Endothelial cell of umbilical vein (primary cell): ENCODE data around the gene SLC49A4. TPM values are rescaled to one million over a fixed set of nuclear protein-coding genes. Genes with fewer than 3 reads are reported as not detected.

Source experiments
- BruUV-seq: library from RNA; stranded (reverse); fragments of 400-500 nt; replicated peaks from 2 replicates; lab custom pipeline; 2021; lab: Mats Ljungman, UMichigan
- CTCF ChIA-PET: fragments of 300-600, 350-600 bp; sonication (Branson Sonifier 250); formaldehyde crosslinking; loops from one replicate; lab custom pipeline; 2021; ENCODE audit warnings: antibody characterized with exemption, inconsistent platforms; lab: Charles Lee
- POLR2A ChIA-PET: fragments of 300-600, 350-600 bp; sonication (Branson Sonifier 250); formaldehyde crosslinking; loops from one replicate; lab custom pipeline; 2021; ENCODE audit warnings: antibody characterized with exemption, inconsistent platforms; lab: Charles Lee
- DNase-seq: peaks from one replicate; pipeline ENCODE4 v3.0.0-alpha.2; 2011; ENCODE audit warnings: low read depth, low spot score
- FAIRE-seq: peaks from 2 replicates; lab custom pipeline; 2011; peaks lifted over from hg19 to GRCh38; lab: Jason Lieb, UNC
- H2AFZ ChIP-seq: 2 replicates; pipeline ENCODE4 v1.6.0; 2012; ENCODE audit warnings: low read depth, low read length, control low read depth, inconsistent platforms
- H3K27ac ChIP-seq: 2 replicates; pipeline ENCODE4 v1.5.1; 2011; ENCODE audit warnings: low read depth, mild to moderate bottlenecking, control low read depth, low read length, moderate library complexity; ENCODE audit not compliant: insufficient read depth
- H3K27me3 ChIP-seq, 2 experiments: 2 replicates each; pipeline versions ENCODE4 v1.6.0 to v1.6.1; 2011; ENCODE audit warnings: low read length in 2 of 2, mixed read lengths in 1 of 2; ENCODE audit not compliant: control insufficient read depth in 2 of 2, insufficient read depth in 2 of 2
- H3K36me3 ChIP-seq, 2 experiments: 2 replicates in 1 of 2; 3 replicates in 1 of 2; pipeline ENCODE4 v1.5.1; 2011; ENCODE audit warnings: low read length in 2 of 2, mild to moderate bottlenecking in 1 of 2, moderate library complexity in 1 of 2; ENCODE audit not compliant: control insufficient read depth in 2 of 2, insufficient read depth in 2 of 2; ENCODE audit errors: extremely low read depth in 1 of 2
- H3K4me1 ChIP-seq: 3 replicates; pipeline ENCODE4 v1.5.1; 2011; ENCODE audit warnings: mild to moderate bottlenecking, low read length; ENCODE audit not compliant: control insufficient read depth, insufficient read depth; ENCODE audit errors: extremely low read depth
- H3K4me2 ChIP-seq: 2 replicates; pipeline ENCODE4 v1.6.1; 2011; ENCODE audit warnings: low read length, control low read depth, mixed read lengths; ENCODE audit not compliant: insufficient read depth
- H3K4me3 ChIP-seq, 3 experiments: fragments of 200-600 bp in 1 of 3; sonication (generic), shearing (Covaris generic) in 1 of 3; replicated peaks in 1 of 3; 2 replicates each; pipeline ENCODE4 v1.5.1; 2011 to 2016; ENCODE audit warnings: control low read depth in 3 of 3, low read length in 3 of 3, mild to moderate bottlenecking in 2 of 3, inconsistent platforms in 1 of 3, low read depth in 1 of 3, moderate library complexity in 1 of 3; ENCODE audit not compliant: insufficient read depth in 1 of 3
- H3K79me2 ChIP-seq: 2 replicates; pipeline ENCODE4 v1.6.0; 2012; ENCODE audit warnings: low read length, inconsistent platforms; ENCODE audit not compliant: control insufficient read depth, insufficient read depth
- H3K9ac ChIP-seq: replicated peaks from 2 replicates; pipeline ENCODE3; 2011; ENCODE audit warnings: low read length, control low read depth; ENCODE audit not compliant: insufficient read depth; ENCODE audit errors: extremely low read depth
- H3K9me1 ChIP-seq: replicated peaks from 3 replicates; pipeline ENCODE4 v1.6.0; 2011; ENCODE audit warnings: mild to moderate bottlenecking, low read length; ENCODE audit not compliant: control insufficient read depth, insufficient read depth; ENCODE audit errors: extremely low read depth
- H3K9me3 ChIP-seq: replicated peaks from 2 replicates; pipeline ENCODE4 v1.5.1; 2012; ENCODE audit warnings: low read length, inconsistent platforms; ENCODE audit not compliant: control insufficient read depth, insufficient read depth
- H4K20me1 ChIP-seq: replicated peaks from 2 replicates; pipeline ENCODE3; 2011; ENCODE audit warnings: mild to moderate bottlenecking, low read length; ENCODE audit not compliant: control insufficient read depth, insufficient read depth; ENCODE audit errors: extremely low read depth
- CTCF ChIP-seq, 2 donors: IDR thresholded peaks; 1 replicate in 1 of 2; 2 replicates in 1 of 2; pipeline ENCODE4 v1.5.1; 2011; ENCODE audit warnings: low read length in 2 of 2, mild to moderate bottlenecking in 2 of 2, moderate library complexity in 2 of 2, control low read depth in 1 of 2, inconsistent platforms in 1 of 2, low read depth in 1 of 2; ENCODE audit not compliant: insufficient read depth in 1 of 2; ENCODE audit errors: extremely low read depth in 1 of 2
- EZH2 ChIP-seq: IDR thresholded peaks from 2 replicates; pipeline ENCODE4 v1.6.1; 2012; ENCODE audit warnings: borderline replicate concordance, low read depth, mild to moderate bottlenecking, moderate library complexity, low read length, inconsistent platforms; ENCODE audit not compliant: severe bottlenecking
- FOS ChIP-seq: IDR thresholded peaks from 2 replicates; pipeline ENCODE4 v1.6.1; 2011; ENCODE audit warnings: mild to moderate bottlenecking, low read length, moderate library complexity, borderline replicate concordance; ENCODE audit not compliant: insufficient read depth
- GATA2 ChIP-seq: IDR thresholded peaks from 2 replicates; pipeline ENCODE4 v1.7.0; 2011; ENCODE audit warnings: low read depth, mild to moderate bottlenecking, moderate library complexity, mixed read lengths, low read length; ENCODE audit not compliant: insufficient read length, insufficient read depth
- JUN ChIP-seq: IDR thresholded peaks from 2 replicates; pipeline ENCODE4 v1.6.1; 2011; ENCODE audit warnings: borderline replicate concordance, low read depth; ENCODE audit not compliant: insufficient read length, insufficient read depth
- MAX ChIP-seq: IDR thresholded peaks from 2 replicates; pipeline ENCODE4 v1.6.1; 2011; ENCODE audit not compliant: insufficient read depth, insufficient read length
- MYC ChIP-seq: IDR thresholded peaks from one replicate; pipeline ENCODE4 v1.6.1; 2011; ENCODE audit warnings: mild to moderate bottlenecking, low read depth, low read length
- POLR2A ChIP-seq: IDR thresholded peaks from 2 replicates; pipeline ENCODE4 v1.6.1; 2012; ENCODE audit warnings: low read depth, mild to moderate bottlenecking, control low read depth, low read length
- POLR2AphosphoS5 ChIP-seq: IDR thresholded peaks from 2 replicates; pipeline ENCODE4 v1.6.1; 2012; ENCODE audit warnings: low read depth, mild to moderate bottlenecking, control low read depth, low read length, moderate library complexity; ENCODE audit not compliant: insufficient read depth
- dilution Hi-C: fragments of 300-500 bp; cut with MboI; formaldehyde crosslinking; loops from one replicate; pipeline ENCODE4 v1.15.0; 2019; ENCODE audit warnings: low sequenced_read_pairs; ENCODE audit not compliant: extremely low pct_ligation_motif_present
- intact Hi-C: fragments of 100-400 bp; cut with micrococcal nuclease; formaldehyde crosslinking; loops from one replicate; pipeline ENCODE4 v1.10.0; 2022
- polyA plus RNA-seq, 4 experiments: library from polyadenylated mRNA; depleted of rRNA in 3 of 4; stranded (reverse) in 3 of 4; unstranded in 1 of 4; fragments of >200 nt; gene quantifications; 2 replicates each; pipeline versions ENCODE4 v1.2.1 to v1.2.3, GENCODE V29; 2011 to 2012; ENCODE audit warnings: missing spikeins in 1 of 4
- total RNA-seq: library from RNA; stranded (reverse); gene quantifications from 2 replicates; pipeline ENCODE4 v1.2.3, GENCODE V29; 2021

The SLC49A4 gene
- total and polyA plus RNA-seq, 2 donors (not counting 3 experiments of a cell fraction or from before 2014, with no cell fraction given), result 10.9 to 11.6 TPM

GRCh38 chr3:122774564-122774963 lies 20.3 kb upstream of the SLC49A4 start:
- no peaks in the 10 kb centered on the region for H3K36me3 ChIP-seq
- H3K27me3 ChIP-seq, result no peaks in the 10 kb centered on the region
- no peak overlapping the region for H3K4me3 ChIP-seq
- intact Hi-C loops (no loop called here), dilution Hi-C loops (no loop called here)
- no TSS peak for BruUV-seq
- H3K9me3 ChIP-seq, result no peaks in the 10 kb centered on the region
- peaks cover 4% of the 10 kb centered on the region for H3K4me1 ChIP-seq
- POLR2A ChIA-PET, result no interaction called here
- no peaks in the 10 kb centered on the region for H3K9me1 ChIP-seq
- H3K4me2 ChIP-seq, result no peak overlapping the region
- CTCF ChIA-PET, result interaction anchor here (2.3 kb wide), 1 partner anchor 20 kb away, joined by 7 read pairs; no protein-coding TSS in a partner anchor
- H3K79me2 ChIP-seq, result no peaks in the 10 kb centered on the region
- no peak for FAIRE-seq
- DNase-seq, result no peak
- H3K9ac ChIP-seq, result no peak overlapping the region
- H4K20me1 ChIP-seq, result no peaks in the 10 kb centered on the region
- TF ChIP-seq JUN, result no peak
- no peak for TF ChIP-seq EZH2
- no peak for TF ChIP-seq MAX
- TF ChIP-seq GATA2, result no peak
- no peak for TF ChIP-seq POLR2AphosphoS5
- no peak for TF ChIP-seq FOS
- TF ChIP-seq MYC, result no peak
- no peak for TF ChIP-seq CTCF (IDR thresholded peaks at IDR 0.05; ENCODE audit: extremely low read depth in 1 of 2, insufficient read depth in 1 of 2, low read depth in 1 of 2, low read length in 2 of 2)
- no peak for TF ChIP-seq POLR2A
- no peak overlapping the region for H3K27ac ChIP-seq
- H2AFZ ChIP-seq, result no peak overlapping the region
